Stimulated activated CD8-positive, alpha-beta memory T cell treated with anti-CD3 and anti-CD28 coated beads, Interleukin-12 subunit alpha, Interleukin-12 subunit beta, amount 100 ng/mL, for 1 hour (primary cell): Measurements from ENCODE around the gene TCHP.
A peak's percentile ranks its signal among the peaks of the same experiment; 100 is the strongest.
"Not testable (repeated sequence)": the region's sequence is repeated elsewhere in the genome, so short reads cannot be mapped to it uniquely, and the experiment has no call there.

Experiments
- DNase-seq: peaks from one replicate; pipeline ENCODE4 v3.0.0-alpha.2; 2020; ENCODE audit warnings: low read depth

Gene TCHP

DNA sequence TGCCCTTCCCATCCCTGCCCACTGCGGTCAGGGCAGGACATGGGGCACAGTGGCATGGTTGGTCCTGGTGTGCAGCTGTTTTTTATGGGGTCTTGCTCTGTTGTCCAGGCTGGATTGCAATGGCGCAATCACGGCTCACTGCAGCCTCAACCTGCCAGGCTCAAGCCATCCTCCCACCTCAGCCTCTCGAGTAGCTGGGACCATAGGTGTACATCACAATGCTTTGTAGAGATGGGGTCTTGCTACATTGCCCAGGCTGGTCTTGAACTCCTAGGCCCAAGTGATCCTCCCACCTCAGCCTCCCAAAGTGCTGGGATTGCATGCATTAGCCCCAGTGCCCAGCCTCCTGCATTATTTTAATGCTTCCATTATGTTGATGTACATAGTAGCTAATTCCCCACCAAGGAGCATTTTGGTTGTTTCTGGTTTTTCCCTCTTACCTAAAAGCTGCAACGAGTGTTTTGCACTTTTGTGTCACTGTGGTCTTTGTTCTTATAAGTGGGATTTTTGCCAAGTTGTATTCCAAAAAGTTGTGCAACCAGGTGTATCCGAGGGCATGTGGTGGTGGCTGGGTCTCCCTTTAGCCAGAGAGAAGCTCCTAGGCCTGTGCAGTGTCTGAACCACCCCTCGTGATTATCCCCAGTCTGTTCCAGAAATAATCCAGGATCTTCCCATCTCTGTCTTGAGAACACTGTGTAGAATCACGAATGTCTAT, 10.3 kb downstream of the TCHP start:
- no peak for DNase-seq

DNA sequence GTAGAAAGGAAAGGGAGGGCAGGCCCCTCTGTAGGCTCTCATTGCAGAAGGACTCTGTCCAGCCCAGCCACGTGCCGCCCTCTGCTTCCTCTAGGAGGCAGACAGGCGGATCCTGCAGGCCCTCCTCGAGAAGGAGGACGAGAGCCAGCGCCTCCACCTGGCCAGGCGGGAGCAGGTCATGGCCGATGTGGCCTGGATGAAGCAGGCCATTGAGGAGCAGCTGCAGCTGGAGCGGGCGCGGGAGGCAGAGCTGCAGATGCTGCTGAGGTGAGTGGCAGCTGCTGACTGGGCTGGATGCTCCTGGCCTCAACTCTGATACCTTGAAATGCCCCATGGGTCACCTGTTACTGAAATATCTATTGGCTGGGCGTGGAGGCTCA, 10.9 kb downstream of the TCHP start:
- DNase-seq = no peak

DNA sequence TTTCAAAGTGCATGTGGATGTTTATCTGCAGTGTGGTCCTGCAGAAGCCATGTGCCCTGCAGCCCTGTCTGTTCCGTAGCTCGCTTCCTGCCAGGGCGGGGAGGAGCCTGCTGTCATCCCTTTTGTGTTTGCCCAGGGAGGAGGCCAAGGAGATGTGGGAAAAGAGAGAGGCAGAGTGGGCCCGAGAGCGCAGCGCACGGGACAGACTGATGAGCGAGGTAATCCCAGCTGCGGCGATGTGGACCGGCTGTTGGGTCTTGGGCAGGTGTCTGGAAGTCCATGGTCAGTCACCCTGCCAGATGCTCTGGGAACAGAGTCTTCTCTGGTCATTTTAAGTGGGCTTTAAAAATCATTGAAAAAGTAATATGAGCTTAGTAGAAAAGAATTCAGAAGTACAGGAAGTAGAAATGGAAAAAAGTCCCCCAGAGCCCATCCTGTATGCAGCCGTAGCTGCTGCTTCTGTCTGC, 12.8 kb downstream of the TCHP start:
- no peak for DNase-seq

DNA sequence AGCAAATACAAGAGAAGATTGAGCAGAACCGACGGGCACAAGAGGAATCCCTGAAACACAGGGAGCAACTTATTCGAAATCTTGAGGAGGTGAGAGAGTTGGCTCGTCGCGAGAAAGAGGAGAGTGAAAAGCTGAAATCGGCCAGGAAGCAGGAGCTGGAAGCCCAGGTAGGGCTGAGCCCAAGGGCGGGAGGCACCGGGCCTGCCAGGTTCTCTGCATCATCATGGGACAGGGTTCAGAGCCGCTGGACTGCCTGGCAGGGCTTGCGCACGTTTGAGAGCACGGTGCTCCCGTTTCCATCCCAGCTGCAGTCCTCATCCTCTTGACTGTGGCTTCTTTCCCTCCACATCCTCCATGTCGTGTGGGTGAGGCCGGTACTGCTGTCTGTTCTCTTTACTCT, 14.4 kb downstream of the TCHP start:
- no peak for DNase-seq

DNA sequence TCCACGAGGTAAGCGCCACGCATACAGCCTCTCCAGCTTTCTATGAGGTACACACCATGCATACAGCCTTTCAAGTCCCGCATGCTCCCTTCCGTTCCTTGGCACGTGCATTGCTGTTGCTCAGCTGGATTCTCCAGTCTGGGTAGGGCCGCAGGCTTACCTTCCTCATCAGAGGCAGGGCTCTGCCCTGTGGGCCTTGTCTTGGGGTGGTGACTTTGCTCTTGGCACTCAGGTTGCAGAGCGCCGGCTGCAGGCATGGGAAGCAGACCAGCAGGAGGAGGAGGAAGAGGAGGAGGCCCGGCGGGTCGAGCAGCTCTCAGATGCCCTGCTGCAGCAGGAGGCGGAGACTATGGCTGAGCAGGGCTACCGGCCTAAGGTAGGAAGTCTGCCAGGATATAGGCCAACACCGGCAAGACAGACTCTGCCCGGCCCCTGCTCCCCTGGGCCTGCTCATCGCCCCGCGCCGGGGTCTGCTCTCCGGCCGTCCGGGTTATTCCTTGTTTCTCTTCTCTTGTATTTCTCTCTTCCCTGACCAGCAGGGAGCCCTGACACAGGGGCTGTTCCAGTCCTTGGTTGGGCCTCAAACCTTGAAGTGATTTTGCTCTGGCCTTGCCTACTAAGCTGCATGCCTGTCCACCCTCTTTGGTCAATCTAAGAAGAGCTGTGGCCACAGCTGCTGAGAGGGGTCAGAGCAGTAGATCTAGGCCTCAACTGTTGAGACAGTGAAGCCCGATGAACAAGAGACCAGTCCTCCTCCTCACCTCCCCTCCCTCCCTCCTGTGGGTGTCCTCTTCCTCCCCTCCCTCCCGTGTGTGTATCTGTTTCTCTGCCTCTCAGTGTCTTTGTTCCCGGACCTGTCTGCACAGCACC, 15.3 kb downstream of the TCHP start:
- DNase-seq = no peak

DNA sequence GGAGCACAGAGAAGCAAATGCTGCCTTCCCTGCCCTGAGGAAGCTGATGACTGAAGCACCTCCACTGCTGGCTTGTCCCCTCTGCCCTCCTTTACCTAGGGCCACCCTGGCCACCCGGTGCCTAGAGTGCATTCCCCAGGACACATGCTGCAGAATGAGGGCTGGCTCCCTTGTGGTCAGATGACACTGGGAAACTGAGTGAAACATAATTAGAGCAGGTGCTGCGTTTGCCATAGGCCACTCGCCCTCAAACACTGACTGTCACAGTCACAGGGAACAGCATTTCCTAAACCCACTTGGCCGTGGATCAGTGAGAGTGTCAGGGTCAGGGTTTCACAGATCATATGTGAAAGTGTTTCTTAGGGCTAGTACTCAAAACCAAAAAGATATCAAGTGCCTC, 16.0 kb downstream of the TCHP start:
- no peak for DNase-seq

DNA sequence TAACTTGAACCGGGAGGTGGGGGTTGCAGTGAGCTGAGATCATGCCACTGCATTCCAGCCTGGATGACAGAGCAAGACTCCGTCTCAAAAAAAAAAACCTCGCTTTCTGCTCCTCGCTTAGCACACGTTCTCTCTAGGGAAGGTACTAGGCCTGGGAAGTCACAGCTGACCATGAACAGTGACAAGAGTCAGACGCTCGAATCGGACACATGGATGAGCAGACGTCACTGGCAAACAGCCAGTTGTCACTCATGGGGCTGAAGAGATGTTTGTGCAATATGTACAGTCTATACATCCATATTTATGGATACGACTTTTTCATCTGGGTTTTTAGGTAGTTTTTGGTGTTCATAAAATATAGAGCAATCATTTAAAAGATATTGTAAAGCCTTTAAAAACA, 19.4 kb downstream of the TCHP start:
- no peak for DNase-seq

DNA sequence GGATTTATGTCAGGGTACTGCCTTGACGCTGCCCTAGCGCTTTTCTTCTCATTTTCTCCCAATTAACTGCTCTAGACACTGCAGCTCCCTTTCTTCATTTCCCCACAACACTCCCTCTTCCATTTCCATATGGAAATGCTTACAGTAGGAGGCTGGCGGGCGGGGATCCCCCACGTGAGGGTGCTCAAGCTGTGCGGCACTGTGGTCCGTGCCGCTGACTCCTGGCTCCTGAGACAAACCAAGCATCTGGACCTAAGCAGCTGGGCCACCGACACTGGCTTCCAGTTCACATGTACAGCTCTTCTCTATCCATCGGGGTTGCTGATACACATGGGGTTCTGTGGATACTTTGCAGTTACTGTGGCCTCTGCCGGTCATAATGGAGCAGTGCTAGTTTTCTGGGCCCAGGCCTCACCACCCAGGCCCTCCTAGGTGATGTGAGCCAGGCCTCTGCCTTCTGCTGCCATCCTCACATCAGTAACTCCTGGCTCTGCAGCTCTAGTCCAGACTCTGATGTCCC, 20.2 kb downstream of the TCHP start:
- DNase-seq = no peak

DNA sequence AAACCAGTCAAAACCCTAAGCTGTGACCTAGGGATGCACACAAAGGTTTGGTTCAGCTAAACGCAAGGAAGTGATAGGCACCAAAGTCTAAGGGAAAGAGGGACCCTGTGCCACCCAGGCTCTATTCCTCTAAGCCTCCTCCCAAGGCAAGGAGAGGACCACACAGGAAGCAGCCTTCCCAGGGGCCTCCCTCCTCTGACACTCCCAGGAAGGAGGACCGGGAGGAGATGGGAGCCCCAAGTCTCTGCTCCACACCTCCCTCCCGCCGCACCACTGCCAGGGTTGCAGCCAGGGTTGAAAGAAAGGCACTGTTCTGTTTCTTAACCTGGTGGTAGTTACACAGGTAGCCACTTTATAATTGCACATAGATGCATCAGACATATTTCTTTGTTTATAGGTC, 21.9 kb downstream of the TCHP start:
- DNase-seq = no peak

DNA sequence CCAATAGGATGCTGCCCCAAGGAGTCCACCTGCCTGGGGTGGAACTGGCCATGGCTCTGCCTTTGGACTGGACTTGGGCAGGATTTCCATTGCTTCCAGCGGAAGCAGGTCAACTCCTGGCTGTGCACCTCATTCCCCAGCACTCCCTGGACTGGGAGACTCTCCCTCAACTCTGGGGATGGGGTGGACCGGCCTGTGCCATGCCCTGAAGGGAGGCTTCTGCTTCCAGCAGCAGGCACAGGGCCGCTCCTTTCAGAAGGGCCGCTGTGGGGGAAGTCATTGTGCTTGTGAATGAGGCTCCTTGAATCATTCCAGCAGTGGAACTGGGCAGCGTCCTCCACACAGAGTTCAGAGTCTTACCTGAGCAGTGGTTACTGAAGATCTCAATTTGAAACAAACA, 23.0 kb downstream of the TCHP start:
- DNase-seq = no peak

DNA sequence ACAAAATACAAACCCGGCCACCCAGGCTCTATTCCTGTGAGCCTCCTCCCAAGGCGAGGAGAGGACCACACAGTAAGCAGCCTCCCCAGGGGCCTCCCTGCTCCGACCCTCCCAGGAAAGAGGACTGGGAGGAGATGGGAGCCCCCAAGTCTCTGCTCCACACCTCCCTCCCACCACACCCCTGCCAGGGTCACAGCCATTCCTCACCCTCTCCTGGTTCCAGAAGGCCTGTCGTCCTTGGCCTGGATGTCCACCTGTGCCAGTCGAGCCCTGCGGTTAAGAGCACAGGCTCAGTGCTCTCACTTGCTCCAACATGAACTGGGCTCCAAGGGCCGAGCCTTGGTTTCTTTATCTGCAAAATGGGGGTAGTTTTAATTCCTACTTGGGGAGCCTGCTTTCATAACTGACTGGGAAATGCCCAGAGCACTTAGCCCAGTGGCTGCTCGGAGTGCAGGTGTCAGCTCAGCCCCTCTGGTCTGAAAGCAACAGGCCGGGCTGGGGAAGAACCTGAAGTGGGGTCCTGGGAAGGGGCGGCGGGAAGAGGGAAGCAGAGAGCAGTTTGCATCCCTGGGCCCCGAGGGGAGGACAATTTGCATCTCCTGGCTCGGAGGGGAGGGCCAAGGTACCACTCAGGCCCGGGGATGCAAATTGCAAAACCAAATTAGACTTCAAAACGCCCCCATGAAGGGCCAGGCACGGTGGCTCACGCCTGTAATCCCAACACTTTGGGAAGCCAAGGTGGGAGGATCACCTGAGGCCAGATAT, 23.6 kb downstream of the TCHP start:
- no peak for DNase-seq

DNA sequence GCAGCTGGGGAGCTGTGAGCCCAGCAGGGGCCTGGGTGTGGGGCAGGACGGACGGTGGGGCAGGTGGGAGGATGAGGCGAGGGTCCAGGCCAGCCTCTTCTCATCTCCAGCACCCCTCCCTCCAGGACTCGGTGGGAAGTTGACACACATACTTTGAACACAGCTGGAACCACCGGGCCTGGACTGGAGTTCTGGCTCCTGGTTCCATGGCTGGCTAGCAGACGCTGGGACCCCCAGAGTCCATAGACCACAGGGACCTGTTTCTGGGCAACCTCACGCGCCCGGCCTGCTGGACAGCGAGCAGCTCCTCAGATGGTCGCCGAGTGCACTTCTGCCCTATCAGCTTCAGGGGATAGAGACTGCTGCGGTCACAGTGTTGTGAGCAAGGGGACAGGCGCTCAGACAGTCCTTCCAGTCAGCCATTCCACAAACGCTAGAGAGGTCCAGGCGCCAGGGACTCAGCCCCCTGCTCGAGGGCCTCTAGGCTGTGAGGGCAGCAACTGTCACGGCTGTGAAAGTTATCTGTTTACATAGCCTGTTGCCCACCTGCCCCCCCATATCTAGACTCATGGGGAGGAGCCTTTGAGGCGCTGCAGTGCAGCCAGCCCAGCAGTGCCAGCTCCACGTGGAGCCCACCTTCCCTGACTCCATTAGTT, 25.2 kb downstream of the TCHP start:
- DNase-seq = no peak

DNA sequence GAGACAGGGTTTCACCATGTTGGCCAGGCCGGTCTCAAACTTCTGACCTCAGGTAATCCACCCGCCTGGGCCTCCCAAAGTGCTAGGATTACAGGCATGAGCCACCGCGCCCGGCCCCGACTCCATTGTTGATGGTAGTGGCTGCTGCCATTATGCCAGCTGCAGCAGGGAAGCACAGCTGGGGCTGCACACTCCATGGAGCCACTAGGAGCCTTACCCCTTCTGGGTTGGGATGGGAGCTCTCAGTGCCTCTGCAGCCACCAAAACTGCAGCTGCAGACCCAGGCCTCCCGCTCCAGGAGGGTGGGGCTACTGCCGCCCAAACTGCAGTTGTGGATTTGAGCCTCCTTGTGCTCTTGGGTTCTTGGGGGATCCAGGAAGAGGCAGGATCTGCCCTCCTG, 25.9 kb downstream of the TCHP start:
- DNase-seq = no peak

DNA sequence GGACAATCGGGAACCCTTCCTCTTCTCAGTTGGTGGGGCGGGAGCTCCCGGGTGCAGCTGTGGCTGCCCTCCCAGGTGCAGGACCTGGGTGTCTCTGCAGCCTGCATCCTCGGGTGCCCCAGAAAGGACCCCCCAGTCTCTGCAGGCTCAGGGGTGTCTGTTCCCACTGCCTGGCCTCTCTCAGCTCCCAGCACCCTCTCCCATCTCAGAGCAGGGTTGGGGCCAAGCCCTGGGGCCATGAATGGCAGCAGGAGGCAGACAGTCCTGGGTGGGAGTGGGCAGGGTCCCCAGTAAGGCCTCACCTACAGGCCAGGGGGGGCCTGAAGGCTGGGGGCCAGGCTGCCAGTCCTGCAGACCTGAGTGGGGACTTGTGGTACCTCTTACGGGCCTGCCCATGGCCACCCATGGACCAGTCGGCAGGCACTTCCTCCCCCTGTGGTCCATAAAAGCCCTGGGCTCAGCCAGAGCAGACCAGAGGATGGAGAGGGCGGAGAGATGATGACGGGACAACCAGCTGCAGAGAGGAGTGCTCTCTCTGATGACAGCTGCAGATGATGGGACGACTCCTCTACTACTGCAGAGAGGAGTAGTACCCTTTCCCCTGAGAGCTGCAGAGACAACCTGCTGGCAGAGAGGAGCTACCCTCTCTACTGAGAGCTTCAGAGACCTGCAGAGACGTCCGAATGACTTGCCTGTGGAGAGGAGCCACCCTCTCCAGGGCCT, 26.6 kb downstream of the TCHP start:
- no peak for DNase-seq

DNA sequence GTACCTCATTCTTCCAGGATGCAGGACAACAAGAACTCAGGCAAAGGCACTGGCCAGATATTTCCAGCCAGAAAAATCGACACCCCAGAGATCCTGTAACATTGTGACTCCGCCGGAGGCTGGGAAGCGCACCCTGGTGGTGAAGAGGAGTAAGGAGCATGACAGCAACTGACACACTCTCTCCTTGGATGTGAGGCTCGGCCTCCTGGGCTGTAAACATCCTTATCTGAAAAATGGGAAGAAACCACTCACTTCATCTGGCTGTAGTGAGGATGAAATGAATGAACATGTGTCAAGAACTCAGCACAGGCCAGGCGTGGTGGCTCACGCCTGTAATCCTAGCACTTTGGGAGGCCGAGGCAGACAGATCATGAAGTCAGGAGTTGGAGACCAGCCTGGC, 27.5 kb downstream of the TCHP start:
- peak; percentile 9 for DNase-seq

DNA sequence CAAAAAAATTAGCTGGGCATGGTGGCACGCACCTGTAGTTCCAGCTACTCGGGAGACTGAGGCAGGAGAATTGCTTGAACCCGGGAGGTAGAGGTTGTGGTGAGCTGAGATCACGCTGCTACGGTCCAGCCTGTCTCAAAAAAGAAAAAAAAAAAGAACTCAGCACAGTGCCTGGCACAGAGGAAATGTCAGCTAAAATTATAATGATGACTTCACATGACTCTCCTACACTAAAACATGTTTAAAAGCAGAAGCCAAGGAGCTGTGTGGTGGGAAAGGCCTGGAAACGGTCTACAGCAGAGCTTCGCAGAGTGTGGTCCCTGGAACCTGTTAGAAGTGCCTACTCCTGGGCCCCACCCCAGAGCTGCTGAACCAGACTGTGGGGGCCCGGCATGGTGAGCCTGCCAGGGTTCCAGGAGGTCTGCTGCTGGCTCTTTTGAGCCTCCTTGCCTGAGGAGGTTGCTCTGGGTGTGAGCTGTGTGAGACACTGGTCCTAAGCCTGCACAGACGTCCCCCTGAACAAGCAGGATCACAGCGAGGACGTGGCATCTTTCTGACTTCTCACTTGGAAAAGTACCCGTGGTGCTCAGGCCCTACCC, 28.1 kb downstream of the TCHP start:
- no peak for DNase-seq

DNA sequence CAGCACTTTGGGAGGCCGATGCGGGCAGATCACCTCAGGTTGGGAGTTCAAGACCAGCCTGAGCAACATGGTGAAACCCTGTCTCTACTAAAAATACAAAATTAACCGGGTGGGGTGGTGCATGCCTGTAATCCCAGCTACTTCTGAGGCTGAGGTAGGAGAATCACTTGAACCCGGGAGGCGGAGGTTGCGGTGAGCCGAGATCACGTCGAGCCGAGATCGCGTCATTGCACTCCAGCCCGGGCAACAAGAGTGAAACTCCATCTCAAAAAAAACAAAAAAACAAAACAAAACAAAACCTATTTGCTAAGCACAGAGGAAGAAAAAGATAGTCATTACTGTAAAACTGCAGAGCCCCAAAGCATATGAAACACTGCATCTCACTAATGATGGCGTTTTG, 29.3 kb downstream of the TCHP start:
- DNase-seq = not testable (repeated sequence)

DNA sequence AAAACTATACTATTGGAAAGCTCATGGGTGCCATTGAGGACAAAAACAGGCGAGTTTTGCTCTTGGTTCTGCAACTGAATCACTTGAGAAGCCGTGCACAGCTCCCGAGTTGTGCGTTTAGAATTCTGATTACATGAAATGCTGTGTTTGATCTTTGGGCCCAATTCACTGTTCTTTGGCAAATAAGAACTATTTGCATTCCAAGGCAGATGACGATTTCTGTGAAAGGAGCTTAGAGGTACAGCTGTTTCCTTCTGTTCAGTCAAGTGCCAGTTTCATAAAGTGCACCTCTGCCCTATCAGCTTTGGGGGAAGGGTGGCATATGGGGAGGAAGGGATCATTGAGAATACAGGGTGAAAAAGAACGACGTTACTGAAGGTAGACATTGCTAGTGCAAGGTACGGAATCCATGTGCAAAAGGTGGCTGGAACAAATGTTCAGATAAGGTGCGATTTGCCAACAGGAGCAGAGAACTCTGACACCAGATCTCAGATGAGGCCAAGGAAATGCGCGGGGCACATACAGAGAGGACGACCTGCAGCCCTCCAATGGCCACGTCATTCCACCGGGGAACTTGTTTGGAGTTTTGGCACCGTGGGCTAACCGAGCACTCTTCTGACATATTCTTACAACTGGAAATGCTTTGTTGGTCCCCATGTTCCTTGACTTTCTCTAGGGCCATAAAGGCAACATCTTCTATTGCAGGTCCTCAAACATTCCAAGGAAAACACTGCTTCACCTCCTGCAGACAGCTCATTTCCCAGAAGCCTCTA, 30.1 kb downstream of the TCHP start:
- DNase-seq = no peak

DNA sequence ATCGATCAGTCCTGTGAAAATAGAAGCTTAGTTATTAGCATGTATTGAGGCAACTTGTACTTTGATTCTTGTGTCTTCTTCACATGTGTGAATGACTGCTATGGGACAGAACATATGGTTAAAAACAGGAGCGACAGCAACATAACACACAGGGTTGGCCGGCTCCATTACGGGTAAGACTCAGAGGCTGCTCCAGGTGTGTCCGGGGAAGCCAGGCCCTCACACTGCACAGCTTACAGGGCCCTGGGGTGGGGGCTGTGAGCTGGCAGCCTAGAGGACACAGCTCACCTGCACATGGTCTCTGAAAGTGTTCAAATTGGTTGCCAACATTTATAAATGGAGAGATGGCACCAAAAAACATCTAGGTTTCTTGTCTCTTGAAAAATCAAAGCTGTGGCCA, 31.1 kb downstream of the TCHP start:
- DNase-seq = no peak

DNA sequence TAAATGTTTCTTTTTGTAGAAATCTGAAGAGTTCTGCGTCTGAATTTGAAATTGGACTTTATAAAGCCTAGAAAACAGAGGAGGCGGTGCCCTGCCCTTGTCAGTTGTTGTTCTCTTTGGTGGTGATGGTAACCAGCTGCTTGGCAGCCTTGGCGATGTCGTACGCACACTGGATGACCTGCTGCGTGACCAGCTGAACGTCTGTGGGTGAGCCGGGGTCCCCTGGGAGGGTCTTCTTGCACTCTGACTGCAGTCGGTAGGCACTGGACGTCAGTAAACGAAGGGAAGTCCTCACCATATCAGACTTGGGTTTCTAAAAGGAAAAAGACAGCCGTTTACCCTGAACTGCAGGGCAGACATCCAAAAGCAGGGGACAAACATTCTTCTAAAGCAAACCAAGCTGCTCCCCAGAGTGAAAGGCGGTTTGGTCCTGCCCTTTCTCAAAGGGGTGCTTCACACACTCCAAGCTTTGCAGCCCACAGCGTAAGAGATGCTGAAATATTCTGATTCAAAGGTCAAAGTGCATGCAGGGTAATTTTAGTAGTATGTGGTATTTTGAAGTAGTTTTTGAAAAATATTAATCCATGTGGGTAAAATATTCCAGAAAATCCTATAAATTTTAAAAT, 32.9 kb downstream of the TCHP start:
- DNase-seq = no peak
